Gastrocnemius medialis (tissue), 4 donors: Measurements from ENCODE around the gene MT4.

Experiments
- CTCF ChIP-seq, 5 experiments: fragments of 450-650 bp in 3 of 5; fragments of 200-600 bp in 2 of 5; sonication (generic) in 2 of 5; IDR thresholded peaks in 4 of 5; conservative IDR thresholded peaks in 1 of 5; 1 replicate in 4 of 5; 2 replicates in 1 of 5; pipeline ENCODE4 v1.5.1; 2016 to 2019; ENCODE audit warnings: antibody characterized with exemption in 5 of 5, mild to moderate bottlenecking in 3 of 5, moderate library complexity in 3 of 5
- POLR2A ChIP-seq, 2 donors: fragments of 450-650 bp; IDR thresholded peaks; one replicate each; pipeline ENCODE4 v1.6.1; 2017; ENCODE audit warnings: antibody characterized with exemption in 2 of 2, mild to moderate bottlenecking in 2 of 2, moderate library complexity in 2 of 2

- no peak for TF ChIP-seq CTCF (IDR thresholded peaks at IDR 0.05 in 4 of 5, conservative IDR thresholded peaks at IDR 0.05 in 1 of 5)
- TF ChIP-seq POLR2A (IDR thresholded peaks at IDR 0.05), result no peak
Measured at GRCh38 chr16:56589141-56590039, 24.5 kb downstream of the MT4 start, which contains the start of gene MT3.
